ENCODE data around the gene PPARD. TPM values are rescaled to one million over a fixed set of nuclear protein-coding genes. Genes with fewer than 3 reads are reported as not detected.

PPARD gene
- total RNA-seq, 1 experiment from 2014 or later: 38.4 TPM

GRCh38 chr6:35381132-35381531 is 38.8 kb downstream of the PPARD start:
- ChIA-PET CTCF (no interaction called here), POLR2A (no interaction called here), RAD21 (ENCODE audit: low non-redundant PET in 1 of 2, low total read pairs in 2 of 2, uncharacterized antibody in 2 of 2, unreplicated experiment in 2 of 2) (no interaction called here)
- peaks cover 30% of the 10 kb centered on the region for H3K79me2 ChIP-seq (ENCODE audit: insufficient read depth, low read length)
- no peak overlapping the region for H3K4me2 ChIP-seq (ENCODE audit: low read length)
- no peak overlapping the region for H3K27ac ChIP-seq (ENCODE audit: low read depth, low read length)
- H3K4me1 ChIP-seq (ENCODE audit: control insufficient read depth in 1 of 2, insufficient read depth in 2 of 2, low read length in 2 of 2): peaks cover 0 to 28% of the 10 kb centered on the region in 2 experiments; a peak in 1 of 4 replicates
- no peaks in the 10 kb centered on the region for H3K36me3 ChIP-seq (ENCODE audit: control insufficient read depth in 1 of 2, insufficient read depth in 2 of 2, low read length in 2 of 2)
- no peaks in the 10 kb centered on the region for H3K9me3 ChIP-seq (ENCODE audit: control insufficient read depth in 1 of 2, insufficient read depth in 1 of 2, low read depth in 1 of 2, low read length in 2 of 2)
- TF ChIP-seq TCF7L2 (IDR thresholded peaks at IDR 0.05; ENCODE audit: borderline replicate concordance, extremely low read depth, insufficient read depth, insufficient read length) (no peak), CEBPB (IDR thresholded peaks at IDR 0.05; ENCODE audit: low read depth) (no peak), JUND (IDR thresholded peaks at IDR 0.05) (no peak), REST (IDR thresholded peaks at IDR 0.05; ENCODE audit: low read depth) (no peak), SRF (IDR thresholded peaks at IDR 0.05; ENCODE audit: low read depth) (no peak), ZFX (IDR thresholded peaks at IDR 0.05) (no peak), POLR2AphosphoS5 (IDR thresholded peaks at IDR 0.05; ENCODE audit: low read depth, low read length) (no peak), EGR1 (IDR thresholded peaks at IDR 0.05; ENCODE audit: low read depth) (no peak), MAX (IDR thresholded peaks at IDR 0.05) (no peak), RAD21 (IDR thresholded peaks at IDR 0.05; ENCODE audit: low read depth) (no peak), FOSL1 (IDR thresholded peaks at IDR 0.05; ENCODE audit: low read depth) (no peak), CBX3 (IDR thresholded peaks at IDR 0.05; ENCODE audit: low read depth) (no peak), YY1 (IDR thresholded peaks at IDR 0.05; ENCODE audit: extremely low read depth, insufficient replicate concordance, low read depth, low read length) (no peak), EZH2phosphoT487 (IDR thresholded peaks at IDR 0.05; ENCODE audit: borderline replicate concordance) (no peak)
- ATAC-seq: no peak
- intact Hi-C loops (cut with micrococcal nuclease): no loop called here
- no peak overlapping the region for H3K9ac ChIP-seq (ENCODE audit: low read length)
- no peaks in the 10 kb centered on the region for H3K9me2 ChIP-seq (ENCODE audit: insufficient read depth)
- no peak for DNase-seq (ENCODE audit: low read depth, low spot score)
- no TSS peak for BruUV-seq (replicated peaks)
- no peaks in the 10 kb centered on the region for H4K20me1 ChIP-seq (ENCODE audit: insufficient read depth)
- no peak overlapping the region for H2AFZ ChIP-seq (ENCODE audit: low read depth, low read length, poor library complexity, severe bottlenecking)
- H3K27me3 ChIP-seq (ENCODE audit: insufficient read depth, low read length): no peaks in the 10 kb centered on the region
- no peak overlapping the region for H3K4me3 ChIP-seq (replicated peaks in 1 of 2; ENCODE audit: low read depth in 1 of 2, low read length in 2 of 2)
